Nucleus accumbens (tissue), 56 donors: ENCODE data around the gene DEDD.
A peak's percentile ranks its signal among the peaks of the same experiment; 100 is the strongest.

Experiments used
- DNase-seq, 56 donors: peaks; one replicate each; lab custom pipeline; 2025; lab: John Stamatoyannopoulos, UW

DEDD gene

DNA sequence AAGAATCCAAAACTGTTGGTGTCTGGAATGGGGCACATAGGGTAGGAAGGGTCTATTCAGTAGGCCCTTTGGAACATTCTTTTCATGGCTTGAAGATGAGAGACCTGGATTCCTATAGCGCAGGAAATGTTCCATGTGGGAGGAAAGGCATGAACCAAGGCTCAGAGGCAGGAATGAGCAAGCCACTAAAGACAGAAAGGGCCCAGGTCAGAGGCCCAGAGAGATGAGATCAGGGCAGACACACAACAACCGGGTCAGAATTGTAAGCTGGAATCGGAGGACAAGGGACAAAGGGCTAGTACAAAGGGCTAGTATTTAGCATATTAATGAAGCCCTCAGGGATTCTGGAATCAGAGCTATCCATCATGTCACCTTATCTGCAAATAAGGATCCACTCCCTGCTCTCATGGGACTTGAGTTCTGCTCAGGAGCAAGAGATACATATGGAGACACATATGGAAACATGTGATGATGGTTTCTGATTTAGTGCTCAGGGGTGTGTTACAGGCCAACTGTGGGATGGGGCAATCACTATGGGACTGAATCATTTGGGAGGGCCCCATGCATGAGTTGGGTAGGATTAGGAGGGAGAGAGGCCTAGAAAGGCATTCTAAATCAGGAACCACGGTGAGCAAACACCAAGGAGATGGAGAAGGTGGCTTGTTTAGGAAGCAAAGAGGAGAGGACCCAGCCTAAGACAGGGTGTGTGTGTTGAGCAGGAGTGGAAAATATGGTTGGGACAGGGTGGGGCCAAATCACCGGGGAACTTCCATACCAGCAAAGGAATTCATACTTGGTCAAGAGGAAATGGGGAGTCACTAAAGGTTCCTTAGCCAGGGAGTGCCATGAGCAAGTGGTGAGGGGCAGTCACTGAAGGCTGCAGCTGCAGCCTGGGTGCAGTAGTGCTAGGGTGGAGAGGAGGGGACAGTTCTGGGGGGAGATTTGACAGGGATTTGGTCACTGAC lies 51.7 kb downstream of the DEDD start:
- DNase-seq, result no peak

DNA sequence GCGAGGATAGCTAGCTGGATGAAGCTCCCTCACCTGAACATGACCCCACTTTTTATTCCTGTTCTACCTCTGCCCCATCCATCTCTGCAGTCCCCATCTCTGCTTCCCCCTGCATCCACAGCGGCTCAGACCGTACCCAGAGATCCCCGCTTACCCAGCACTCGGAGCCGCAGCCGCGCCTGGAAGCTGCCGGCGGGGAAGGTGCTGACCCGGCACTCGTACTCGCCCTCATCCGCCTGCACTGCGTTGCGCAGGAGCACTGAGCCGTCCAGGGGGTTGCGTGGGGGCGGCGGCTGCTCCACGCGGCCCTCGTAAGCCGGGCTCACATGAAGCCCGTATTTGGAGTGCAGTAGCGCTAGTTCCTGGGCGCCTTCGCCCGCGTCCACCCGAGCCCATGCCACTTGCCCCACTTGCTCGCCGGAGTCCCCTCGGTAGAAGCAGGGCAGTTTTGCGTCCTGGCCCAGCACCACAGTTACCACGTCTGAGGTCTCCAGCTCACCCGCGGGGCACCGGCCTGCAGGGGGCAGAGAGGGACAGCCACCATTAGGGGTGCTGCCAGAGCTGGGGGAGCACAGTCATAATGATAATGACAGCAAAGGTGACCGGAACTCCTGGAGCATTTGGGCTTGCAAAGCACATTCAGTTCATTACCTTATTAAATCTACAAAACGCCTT lies 52.9 kb downstream of the DEDD start:
- DNase-seq, result no peak

DNA sequence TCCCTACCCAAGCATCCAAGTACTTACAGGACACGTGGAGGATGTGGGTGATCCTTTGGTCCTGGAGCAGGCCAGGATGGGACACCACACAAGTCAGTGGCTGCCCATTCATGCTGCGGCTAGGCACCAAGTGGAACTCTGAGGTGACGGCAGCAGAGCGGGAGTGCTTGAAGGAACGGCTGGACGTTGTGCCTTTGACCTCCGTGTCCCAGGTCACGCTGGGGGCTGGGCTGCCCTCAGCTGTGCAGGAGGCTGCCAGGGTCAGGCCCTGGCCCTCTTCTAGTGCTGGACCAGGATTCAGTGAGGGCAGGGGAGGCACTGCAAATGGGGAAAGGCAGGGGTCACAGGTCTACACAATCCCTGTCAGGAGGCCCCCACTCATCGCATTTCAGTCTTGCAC lies 55.0 kb downstream of the DEDD start:
- DNase-seq, result no peak

DNA sequence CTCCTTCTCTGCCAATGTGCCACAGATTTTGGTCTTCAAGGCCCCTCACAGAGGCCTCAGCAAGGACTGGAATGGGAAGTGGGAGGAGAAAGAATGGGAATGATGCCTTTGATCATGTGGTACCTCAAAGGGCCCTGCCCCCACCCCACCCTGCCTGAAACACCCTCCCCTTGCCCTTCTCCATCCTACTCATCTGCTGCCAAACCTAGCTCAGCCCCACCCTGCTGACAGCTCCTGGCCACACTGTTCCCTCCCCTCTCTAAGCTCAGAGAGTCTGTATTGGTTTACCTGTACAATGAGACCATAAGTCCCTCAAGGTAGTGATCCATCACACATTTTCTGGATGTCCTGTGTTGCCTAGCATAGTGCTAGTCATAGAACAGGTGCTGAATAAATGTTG lies 56.1 kb downstream of the DEDD start:
- DNase-seq, result no peak

DNA sequence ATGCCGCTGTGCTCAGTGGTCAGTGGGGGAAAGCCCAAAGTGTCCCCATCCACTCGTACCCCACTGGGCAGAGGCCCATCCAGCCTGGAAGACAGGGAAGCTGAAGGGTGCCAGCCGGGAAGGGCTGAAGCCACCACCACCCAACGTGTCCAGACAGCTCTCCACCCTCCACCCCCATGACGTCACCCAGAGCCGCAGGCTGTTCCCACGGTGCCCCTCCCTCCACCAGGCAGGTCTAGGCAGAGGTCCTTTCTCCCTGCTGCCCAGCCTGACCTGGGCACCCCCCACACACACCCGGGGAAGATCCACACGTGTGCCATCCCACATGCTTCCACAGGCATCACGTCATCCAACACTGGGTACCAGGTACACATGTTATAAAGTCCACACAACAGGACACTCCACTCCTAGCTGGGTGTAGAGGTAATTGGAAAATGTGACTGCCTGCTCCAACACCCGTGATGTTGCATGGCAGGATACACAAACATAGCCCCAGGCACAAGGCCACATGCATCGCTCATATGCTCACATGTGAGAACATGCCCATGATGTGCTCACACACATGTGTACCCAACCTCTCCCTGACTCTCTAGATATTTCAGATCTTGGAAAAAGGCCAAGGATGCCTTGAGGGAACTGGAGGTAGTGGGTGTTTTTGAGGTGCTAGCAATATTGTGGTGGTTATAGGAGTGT lies 57.6 kb downstream of the DEDD start:
- DNase-seq, result no peak

DNA sequence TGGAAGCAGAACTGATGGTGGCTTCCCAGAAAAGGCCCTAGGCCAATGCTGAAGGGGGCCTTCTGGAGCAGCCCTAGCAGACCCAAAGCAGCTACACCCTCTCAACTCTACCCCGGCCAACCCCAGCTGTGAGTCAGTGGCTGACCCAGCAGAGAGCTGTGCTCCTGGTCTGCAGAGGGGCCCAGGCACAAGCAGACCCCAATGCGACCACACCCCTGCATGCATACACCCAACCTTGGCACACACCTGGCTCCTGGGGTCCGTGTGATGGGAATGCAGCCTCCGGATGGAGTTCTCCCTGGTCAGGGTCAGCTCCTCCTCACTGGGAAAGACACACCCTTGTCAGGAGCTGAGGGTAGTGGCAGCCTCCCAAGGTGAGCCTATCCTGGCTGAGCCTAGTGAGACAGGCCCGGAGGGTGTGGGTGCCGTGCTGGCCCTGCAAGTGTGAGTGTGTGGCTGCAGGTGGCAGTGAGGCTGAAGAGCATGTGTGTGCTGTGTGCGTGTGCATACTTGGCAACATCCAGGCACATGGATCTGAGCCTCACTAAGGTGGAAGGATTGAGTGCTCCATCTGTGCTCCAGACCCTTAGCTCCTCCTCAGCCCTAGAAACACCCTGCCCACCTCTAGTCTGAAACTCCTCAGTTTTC lies 58.9 kb downstream of the DEDD start:
- DNase-seq, result no peak

DNA sequence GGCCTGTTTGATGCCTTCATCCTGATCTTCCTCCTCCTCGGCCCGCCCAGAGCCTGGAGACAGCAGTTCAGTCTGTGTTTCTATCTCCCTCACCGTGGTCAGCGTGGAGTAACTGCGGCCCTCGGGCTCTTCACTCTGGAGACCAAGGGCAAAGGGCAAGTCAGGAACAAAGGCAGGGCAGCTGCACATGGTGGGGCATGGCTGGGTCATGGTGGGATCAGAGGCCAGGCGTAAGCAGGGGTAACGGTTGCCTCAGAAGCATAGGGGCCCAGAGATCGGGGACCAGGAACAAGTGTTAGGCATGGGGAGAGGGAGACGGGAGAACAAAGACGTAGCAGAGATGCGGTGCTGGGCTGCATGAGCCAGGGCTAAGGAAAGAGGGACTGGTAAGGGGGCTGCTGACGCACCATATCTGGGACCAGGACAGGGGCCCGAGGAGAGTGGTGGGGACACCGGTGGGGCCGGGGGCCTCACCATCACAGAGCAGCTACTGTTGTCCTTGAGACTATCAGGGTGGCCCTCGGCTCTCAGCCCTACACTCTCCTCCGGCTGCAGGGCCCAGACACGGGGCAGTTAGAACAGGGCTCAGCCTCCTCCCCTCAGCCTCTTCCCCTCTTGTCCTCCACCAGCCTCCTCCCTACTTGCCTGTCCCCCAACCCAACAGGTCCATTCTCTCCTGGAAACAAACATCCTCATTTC lies 59.6 kb downstream of the DEDD start:
- DNase-seq, result no peak

DNA sequence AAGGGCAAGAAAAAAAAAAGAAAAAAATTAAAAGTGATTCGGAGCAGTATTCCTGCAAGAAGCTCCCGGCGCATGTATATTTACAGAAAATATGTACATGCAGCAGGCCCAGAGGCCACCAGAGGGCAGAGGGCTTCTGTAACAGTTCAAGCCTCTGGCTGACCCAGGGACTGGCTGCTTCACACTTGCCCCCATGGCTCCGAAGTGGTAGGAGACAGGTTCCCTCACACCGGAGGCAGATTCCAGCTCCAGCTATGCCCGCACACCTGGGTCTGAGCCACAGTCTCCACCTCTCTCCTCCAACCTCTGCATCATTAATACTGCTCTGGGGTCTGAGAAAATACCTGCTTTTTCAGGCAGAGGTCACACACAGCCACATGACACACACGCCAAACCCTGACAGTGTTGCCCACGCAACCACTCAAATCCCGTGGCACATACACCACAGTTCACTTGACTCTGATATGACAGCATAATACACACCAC lies 60.5 kb downstream of the DEDD start:
- DNase-seq, result peak in 8 of 56 donors; percentile 2 to 24 (median 8)
